ENCODE measurements around the gene ADAMTS2. TPM values are rescaled to one million over a fixed set of nuclear protein-coding genes. Genes with fewer than 3 reads are reported as not detected.

The ADAMTS2 gene
- total and polyA plus RNA-seq, 12 donors: 4.3 to 70.3 (median 22.4) TPM

GRCh38 chr5:179131321-179131835 is 213.9 kb downstream of the ADAMTS2 start:
- Histone ChIP-seq H3K9me3 (replicated peaks in 1 of 3) (no peaks in the 10 kb centered on the region), H3K27me3 (no peaks in the 10 kb centered on the region), H3K4me1 (replicated peaks in 1 of 2) (no peaks in the 10 kb centered on the region), H3K36me3 (replicated peaks in 1 of 2) (peaks cover 0 to 8% of the 10 kb centered on the region in 2 donors), H3K4me3 (no peak overlapping the region), H3K27ac (no peak overlapping the region)
- DNase-seq: no peak
- WGBS, 4 donors: 78 to 88% (median 84%) methylated on average over 10 of the region's 10 CpGs
- intact Hi-C loops (cut with DNase I): no loop called here
- no peak for TF ChIP-seq CTCF (IDR thresholded peaks at IDR 0.05)
- TF ChIP-seq POLR2A (IDR thresholded peaks at IDR 0.05): no peak

- intact Hi-C loops (cut with DNase I): no loop called here
- H3K36me3 ChIP-seq (replicated peaks in 1 of 2): peaks cover 0 to 8% of the 10 kb centered on the region in 2 donors
Measured at GRCh38 chr5:179130101-179130681, 215.1 kb downstream of the ADAMTS2 start.

GRCh38 chr5:179129607-179130071 is 215.6 kb downstream of the ADAMTS2 start:
- no peaks in the 10 kb centered on the region for H3K4me1 ChIP-seq (replicated peaks in 1 of 2)
- H3K4me3 ChIP-seq: no peak overlapping the region
- no peaks in the 10 kb centered on the region for H3K27me3 ChIP-seq
- intact Hi-C loops (cut with DNase I): no loop called here
- H3K9me3 ChIP-seq (replicated peaks in 1 of 3): no peaks in the 10 kb centered on the region
- H3K27ac ChIP-seq: no peak overlapping the region
- DNase-seq: no peak
- TF ChIP-seq CTCF (IDR thresholded peaks at IDR 0.05) (no peak), POLR2A (IDR thresholded peaks at IDR 0.05) (no peak)
- peaks cover 0 to 12% of the 10 kb centered on the region in 2 donors for H3K36me3 ChIP-seq (replicated peaks in 1 of 2)
- WGBS, 4 donors: 71 to 91% (median 82%) methylated on average over 8 to 18 of the region's 18 CpGs

More at GRCh38 chr5:179130101-179130681, 215.1 kb downstream of the ADAMTS2 start:
- 81 to 93% (median 87%) methylated on average over 3 to 14 of the region's 14 CpGs for WGBS, 4 donors
- no peaks in the 10 kb centered on the region for H3K4me1 ChIP-seq (replicated peaks in 1 of 2)
- TF ChIP-seq CTCF (IDR thresholded peaks at IDR 0.05): no peak
- TF ChIP-seq POLR2A (IDR thresholded peaks at IDR 0.05): no peak
- H3K9me3 ChIP-seq (replicated peaks in 1 of 3): no peaks in the 10 kb centered on the region
- no peak overlapping the region for H3K4me3 ChIP-seq
- H3K27ac ChIP-seq: no peak overlapping the region
- H3K27me3 ChIP-seq: no peaks in the 10 kb centered on the region
- DNase-seq: peak in 1 of 7 donors; percentile 5

- Histone ChIP-seq H3K9me3 (replicated peaks in 1 of 3) (no peaks in the 10 kb centered on the region), H3K27ac (no peak overlapping the region), H3K27me3 (no peaks in the 10 kb centered on the region), H3K4me3 (no peak overlapping the region), H3K36me3 (replicated peaks in 1 of 2) (peaks cover 0 to 12% of the 10 kb centered on the region in 2 donors), H3K4me1 (replicated peaks in 1 of 2) (no peaks in the 10 kb centered on the region)
- intact Hi-C loops (cut with DNase I): no loop called here
- 70 to 87% (median 83%) methylated on average over 6 to 14 of the region's 14 CpGs for WGBS, 4 donors
- TF ChIP-seq CTCF (IDR thresholded peaks at IDR 0.05) (no peak), POLR2A (IDR thresholded peaks at IDR 0.05) (no peak)
- peak in 1 of 7 donors; percentile 4 for DNase-seq
Measured at GRCh38 chr5:179128976-179129375, 216.3 kb downstream of the ADAMTS2 start.
